Gastroesophageal sphincter (tissue), 4 donors: ENCODE measurements around the gene RPTOR. TPM values are rescaled to one million over a fixed set of nuclear protein-coding genes. Genes with fewer than 3 reads are reported as not detected.

Source experiments
- ATAC-seq: fragments of 150-250 bp; one replicate; pipeline ENCODE4 v1.9.1; 2016; ENCODE audit warnings: mild to moderate bottlenecking, moderate library complexity
- H3K27ac ChIP-seq, 4 donors: fragments of 200-600 bp; sonication (generic) in 3 of 4; 1 replicate in 3 of 4; 2 replicates in 1 of 4; pipeline ENCODE4 v1.5.1; 2016 to 2019
- H3K27me3 ChIP-seq: fragments of 200-600 bp; sonication (generic); one replicate; pipeline ENCODE4 v1.5.1; 2019
- H3K36me3 ChIP-seq, 2 donors: fragments of 200-600 bp; sonication (generic); one replicate each; pipeline ENCODE4 v1.5.1; 2019; ENCODE audit warnings: control low read depth in 1 of 2
- H3K4me1 ChIP-seq, 3 donors: fragments of 200-600 bp; sonication (generic); 1 replicate in 2 of 3; 2 replicates in 1 of 3; pipeline ENCODE4 v1.5.1; 2016 to 2019; ENCODE audit warnings: control low read depth in 2 of 3
- H3K4me3 ChIP-seq, 2 donors: fragments of 200-600 bp; sonication (generic); one replicate each; pipeline ENCODE4 v1.5.1; 2019; ENCODE audit warnings: mild to moderate bottlenecking in 1 of 2, moderate library complexity in 1 of 2
- H3K9me3 ChIP-seq, 3 donors: fragments of 200-600 bp; sonication (generic); one replicate each; pipeline ENCODE4 v1.5.1; 2017 to 2019; ENCODE audit warnings: control low read depth in 2 of 3
- CTCF ChIP-seq, 4 experiments: fragments of 200-600 bp in 2 of 4; fragments of 450-650 bp in 2 of 4; sonication (generic) in 1 of 4; IDR thresholded peaks; one replicate each; pipeline ENCODE4 v1.5.1; 2017 to 2019; ENCODE audit warnings: antibody characterized with exemption in 4 of 4, mild to moderate bottlenecking in 2 of 4, moderate library complexity in 2 of 4
- EP300 ChIP-seq: sonication (generic); formaldehyde crosslinking; IDR thresholded peaks from one replicate; pipeline ENCODE4 v1.6.1; 2017; ENCODE audit warnings: antibody characterized with exemption, mild to moderate bottlenecking
- POLR2A ChIP-seq, 2 donors: fragments of 450-650 bp; IDR thresholded peaks; one replicate each; pipeline ENCODE4 v1.6.1; 2017; ENCODE audit warnings: antibody characterized with exemption in 2 of 2, mild to moderate bottlenecking in 2 of 2, moderate library complexity in 1 of 2
- POLR2AphosphoS5 ChIP-seq: sonication (generic); formaldehyde crosslinking; IDR thresholded peaks from one replicate; pipeline ENCODE4 v1.6.1; 2017; ENCODE audit warnings: antibody characterized with exemption
- WGBS, 2 donors: methylation state at CpG; one replicate each; pipeline ENCODE4 v1.1.5; 2018; ENCODE audit warnings: low coverage in 1 of 2; 5-methylcytosine and 5-hydroxymethylcytosine counted together
- total RNA-seq, 4 donors: library from RNA; depleted of rRNA; stranded (reverse); fragments of >200 nt; gene quantifications; one replicate each; pipeline ENCODE4 v1.1.0, GENCODE V29; 2016

RPTOR gene
- total RNA-seq, 4 donors from 2014 or later: 25.7 to 56.8 (median 39.7) TPM

DNA sequence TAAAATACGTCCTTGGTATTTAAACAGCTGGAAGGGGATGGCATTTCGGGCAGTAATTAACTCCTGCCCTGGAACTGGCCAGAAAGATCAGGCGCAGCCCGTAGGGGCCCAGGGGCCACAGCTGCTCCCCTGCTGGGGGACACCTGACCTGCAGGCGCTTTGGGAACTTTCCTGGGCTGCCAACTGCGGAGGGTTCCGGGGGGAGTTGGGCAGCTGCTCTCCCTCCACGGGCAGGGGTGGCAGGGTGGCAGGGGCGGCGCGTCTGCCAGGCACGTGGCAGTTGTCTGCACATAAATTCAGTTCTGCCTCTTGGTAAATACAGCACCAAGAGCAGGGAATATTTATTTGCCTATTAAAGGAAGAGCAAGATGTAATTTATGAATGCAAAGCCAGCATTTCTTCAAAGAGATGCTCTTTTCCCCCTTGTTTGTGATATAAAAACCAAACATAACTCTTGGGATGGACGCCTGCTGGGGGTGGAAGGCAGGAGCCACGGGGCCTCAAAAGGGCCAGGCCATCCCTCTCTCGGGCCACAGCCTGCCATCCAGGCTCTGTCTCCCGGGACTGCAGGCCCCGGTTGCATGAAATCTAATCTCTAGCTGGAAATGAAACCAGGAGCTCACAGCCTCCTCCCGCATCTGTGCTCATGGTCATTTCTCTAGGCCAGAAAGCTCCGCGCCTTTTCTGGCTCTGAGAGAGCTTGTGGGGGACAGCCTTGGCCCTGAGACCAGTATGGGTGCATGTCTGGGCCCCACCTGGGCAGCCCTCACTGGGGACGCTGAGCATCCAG lies 417.1 kb downstream of the RPTOR start:
- TF ChIP-seq EP300 (no peak), POLR2AphosphoS5 (peak; percentile 14), POLR2A (IDR thresholded peaks at IDR 0.05) (no peak), CTCF (IDR thresholded peaks at IDR 0.05) (peak in 2 of 4 experiments; percentile 9 to 24)
- Histone ChIP-seq H3K27ac (peak overlapping the region; percentile 67 to 99 (median 94)), H3K4me3 (no peak overlapping the region), H3K4me1 (peaks cover 0 to 48% (median 27%) of the 10 kb centered on the region in 3 donors), H3K27me3 (no peaks in the 10 kb centered on the region), H3K9me3 (no peaks in the 10 kb centered on the region), H3K36me3 (peaks cover 0 to 41% of the 10 kb centered on the region in 2 donors)
- ATAC-seq: no peak
- 67% methylated on average over 9 of the region's 21 CpGs; no CpG with 5 or more reads in 1 of the 2 donors for WGBS, 2 donors

DNA sequence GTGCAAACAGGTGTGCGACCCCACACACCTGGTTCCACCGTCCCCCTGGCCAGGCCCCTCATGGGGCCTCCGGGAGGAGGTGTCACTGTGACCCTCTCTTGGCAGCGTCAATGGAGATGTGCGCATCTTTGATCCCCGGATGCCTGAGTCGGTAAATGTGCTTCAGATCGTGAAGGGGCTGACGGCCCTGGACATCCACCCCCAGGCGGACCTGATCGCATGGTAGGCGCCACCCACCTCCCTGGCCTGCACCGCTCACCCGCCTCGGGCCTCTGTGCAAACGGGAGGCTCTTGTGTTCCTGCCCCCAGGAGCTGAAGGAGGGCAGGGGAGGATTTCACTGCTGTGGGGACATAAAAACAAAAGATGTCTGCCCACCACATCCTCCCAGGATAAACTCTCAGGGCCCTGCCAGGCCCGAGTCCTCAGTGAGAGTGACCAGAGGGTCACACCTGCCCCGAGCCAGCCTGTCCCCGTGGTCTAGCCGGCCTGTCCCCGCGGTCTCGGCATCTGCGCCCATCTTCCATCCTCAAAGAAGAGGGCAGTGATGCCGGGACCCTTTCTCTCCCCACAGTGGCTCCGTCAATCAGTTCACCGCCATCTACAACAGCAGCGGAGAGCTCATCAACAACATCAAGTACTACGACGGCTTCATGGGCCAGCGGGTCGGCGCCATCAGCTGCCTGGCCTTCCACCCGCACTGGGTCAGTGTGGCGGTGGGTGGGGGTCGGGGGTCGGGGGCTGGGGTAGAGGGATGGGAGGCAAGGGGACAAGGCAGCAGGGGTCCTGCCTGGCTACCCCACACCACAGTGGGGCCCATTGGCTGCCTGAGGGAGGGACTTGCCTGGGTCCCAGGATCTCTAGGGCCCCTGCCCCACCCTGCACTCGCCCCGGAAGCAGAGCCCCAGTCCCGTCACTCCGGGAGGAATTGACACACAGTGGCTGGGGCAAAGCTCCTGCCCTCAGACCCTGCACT lies 418.0 kb downstream of the RPTOR start:
- Histone ChIP-seq H3K4me1 (peaks cover 0 to 51% (median 27%) of the 10 kb centered on the region in 3 donors), H3K9me3 (no peaks in the 10 kb centered on the region), H3K27me3 (no peaks in the 10 kb centered on the region), H3K4me3 (no peak overlapping the region), H3K36me3 (peaks cover 0 to 41% of the 10 kb centered on the region in 2 donors), H3K27ac (peak overlapping the region; percentile 67 to 99 (median 94))
- ATAC-seq: no peak
- TF ChIP-seq POLR2AphosphoS5 (no peak), EP300 (no peak), CTCF (IDR thresholded peaks at IDR 0.05) (no peak), POLR2A (IDR thresholded peaks at IDR 0.05) (no peak)
- 80 to 82% methylated on average over 1 to 4 of the region's 41 CpGs for WGBS, 2 donors

- H3K27me3 ChIP-seq: no peaks in the 10 kb centered on the region
- H3K4me1 ChIP-seq: peaks cover under 1 to 58% (median 32%) of the 10 kb centered on the region in 3 donors
- H3K9me3 ChIP-seq: no peaks in the 10 kb centered on the region
- 95% methylated on average over 4 of the region's 49 CpGs; no CpG with 5 or more reads in 1 of the 2 donors for WGBS, 2 donors
- peaks cover 0 to 41% of the 10 kb centered on the region in 2 donors for H3K36me3 ChIP-seq
- ATAC-seq: no peak
- H3K4me3 ChIP-seq: no peak overlapping the region
- TF ChIP-seq CTCF (IDR thresholded peaks at IDR 0.05): no peak
- no peak for TF ChIP-seq POLR2A (IDR thresholded peaks at IDR 0.05)
- no peak for TF ChIP-seq EP300
- TF ChIP-seq POLR2AphosphoS5: no peak
- peak overlapping the region in 2 of 4 donors; percentile 24 to 52 for H3K27ac ChIP-seq
These were observed 419.3 kb downstream of the RPTOR start for GRCh38 chr17:80963812-80964543.

- Histone ChIP-seq H3K27ac (peak overlapping the region in 1 of 4 donors; percentile 52), H3K4me1 (peaks cover 4 to 58% (median 32%) of the 10 kb centered on the region in 3 donors), H3K36me3 (peaks cover 0 to 41% of the 10 kb centered on the region in 2 donors), H3K27me3 (no peaks in the 10 kb centered on the region), H3K4me3 (no peak overlapping the region), H3K9me3 (no peaks in the 10 kb centered on the region)
- TF ChIP-seq POLR2A (IDR thresholded peaks at IDR 0.05) (no peak), POLR2AphosphoS5 (no peak), CTCF (IDR thresholded peaks at IDR 0.05) (no peak), EP300 (no peak)
- ATAC-seq: no peak
- 100% methylated on average over 5 of the region's 14 CpGs; no CpG with 5 or more reads in 1 of the 2 donors for WGBS, 2 donors
These were observed 419.9 kb downstream of the RPTOR start for GRCh38 chr17:80964544-80964856.
